HEK293T (cell line): ENCODE measurements around the gene ZNF385B.

ENCODE experiments used
- ARNT ChIP-seq: fragments of 450-650 bp; IDR thresholded peaks from 2 replicates; pipeline ENCODE4 v1.6.1; 2017; ENCODE audit warnings: mild to moderate bottlenecking
- SUZ12 ChIP-seq: fragments of 450-650 bp; IDR thresholded peaks from 2 replicates; pipeline ENCODE4 v1.6.1; 2016; ENCODE audit warnings: mild to moderate bottlenecking
- TARDBP ChIP-seq: fragments of 450-650 bp; IDR thresholded peaks from 2 replicates; pipeline ENCODE4 v1.6.1; 2016
- ZNF384 ChIP-seq: fragments of 450-650 bp; IDR thresholded peaks from 2 replicates; pipeline ENCODE4 v1.6.1; 2016

- TF ChIP-seq ARNT (no peak), SUZ12 (no peak), ZNF384 (no peak), TARDBP (no peak)
Observed at GRCh38 chr2:179533875-179534274, 327.5 kb downstream of the ZNF385B start.
